SU-DHL-6 (cell line): ENCODE measurements around the gene RUNX1.

Experiments
- H2AFZ ChIP-seq: fragments of 200-600 bp; sonication (generic); 2 replicates; pipeline ENCODE4 v1.6.1; 2014; ENCODE audit warnings: low read depth, mild to moderate bottlenecking, moderate library complexity, mixed read lengths, antibody characterized with exemption, low read length; ENCODE audit not compliant: severe bottlenecking
- H3F3A ChIP-seq: fragments of 200-600 bp; shearing (Covaris generic); 2 replicates; pipeline ENCODE4 v1.6.0; 2016; ENCODE audit warnings: antibody characterized with exemption, mild to moderate bottlenecking; ENCODE audit not compliant: insufficient read depth
- H3K27ac ChIP-seq: fragments of 200-600 bp; sonication (generic); 2 replicates; pipeline ENCODE4 v1.5.1; 2016; ENCODE audit warnings: low read depth, mild to moderate bottlenecking, low read length, moderate library complexity, mixed read lengths
- H3K27me3 ChIP-seq: fragments of 200-600 bp; sonication (generic), shearing (Covaris generic); 2 replicates; pipeline ENCODE4 v1.6.0; 2014; ENCODE audit warnings: mild to moderate bottlenecking, low read length
- H3K36me3 ChIP-seq: fragments of 200-600 bp; sonication (generic); 2 replicates; pipeline ENCODE4 v1.6.1; 2014; ENCODE audit warnings: mild to moderate bottlenecking, low read length, mixed read lengths
- H3K4me2 ChIP-seq: fragments of 300-600, 200-600 bp; shearing (Covaris generic), sonication (generic); 2 replicates; pipeline ENCODE4 v1.6.0; 2014; ENCODE audit warnings: low read length, low read depth, mild to moderate bottlenecking; ENCODE audit not compliant: poor library complexity, severe bottlenecking
- H3K4me3 ChIP-seq: fragments of 200-600 bp; sonication (generic); 2 replicates; pipeline ENCODE4 v1.5.1; 2014; ENCODE audit warnings: antibody characterized with exemption, low read length, mild to moderate bottlenecking, mixed read lengths; ENCODE audit not compliant: insufficient read depth, poor library complexity, severe bottlenecking
- H3K79me2 ChIP-seq: fragments of 200-600 bp; sonication (generic); 2 replicates; pipeline ENCODE4 v1.6.1; 2014; ENCODE audit warnings: mild to moderate bottlenecking, low read length, moderate library complexity; ENCODE audit not compliant: insufficient read depth
- H3K9ac ChIP-seq: fragments of 200-600 bp; sonication (generic); 2 replicates; pipeline ENCODE4 v1.7.0; 2014; ENCODE audit warnings: mild to moderate bottlenecking, low read length
- H3K9me2 ChIP-seq: fragments of 200-600 bp; sonication (generic); replicated peaks from 2 replicates; pipeline ENCODE4 v1.6.1; 2014; ENCODE audit warnings: low read length; ENCODE audit not compliant: insufficient read depth
- H3K9me3 ChIP-seq: fragments of 200-600 bp; sonication (generic); 2 replicates; pipeline ENCODE4 v1.6.1; 2014; ENCODE audit warnings: low read length, mixed read lengths; ENCODE audit not compliant: insufficient read depth
- H4K20me1 ChIP-seq: fragments of 200-600 bp; sonication (generic); 2 replicates; pipeline ENCODE4 v1.6.1; 2014; ENCODE audit warnings: low read depth, mild to moderate bottlenecking, antibody characterized with exemption, low read length, moderate library complexity, mixed read lengths
- CTCF ChIP-seq: fragments of 200-600 bp; sonication (generic); IDR thresholded peaks from one replicate; pipeline ENCODE4 v1.5.1; 2017; ENCODE audit warnings: antibody characterized with exemption, mild to moderate bottlenecking, low read length, moderate library complexity; ENCODE audit not compliant: insufficient read depth, poor library complexity, severe bottlenecking
- EZH2phosphoT487 ChIP-seq: fragments of 200-600 bp; sonication (generic), shearing (Covaris generic); conservative IDR thresholded peaks from 2 replicates; pipeline ENCODE4 v1.6.1; 2018; ENCODE audit warnings: mild to moderate bottlenecking, antibody characterized with exemption, low read length, moderate library complexity, mixed read lengths

RUNX1 gene

GRCh38 chr21:35032474-35033263, 16.4 kb downstream of the RUNX1 start:
- no peaks in the 10 kb centered on the region for H3K9me3 ChIP-seq
- H3K9ac ChIP-seq = no peak overlapping the region
- peaks cover 100% of the 10 kb centered on the region for H3K79me2 ChIP-seq
- H3K4me2 ChIP-seq = no peak overlapping the region
- no peaks in the 10 kb centered on the region for H3K27me3 ChIP-seq
- TF ChIP-seq CTCF = no peak
- H3K27ac ChIP-seq = no peak overlapping the region
- peaks cover 4% of the 10 kb centered on the region; the same call in 1 of the 2 replicates for H4K20me1 ChIP-seq
- H3F3A ChIP-seq = peaks cover 21% of the 10 kb centered on the region
- no peaks in the 10 kb centered on the region for H3K36me3 ChIP-seq
- no peak overlapping the region for H2AFZ ChIP-seq
- no peaks in the 10 kb centered on the region for H3K9me2 ChIP-seq
- H3K4me3 ChIP-seq = no peak overlapping the region

DNA sequence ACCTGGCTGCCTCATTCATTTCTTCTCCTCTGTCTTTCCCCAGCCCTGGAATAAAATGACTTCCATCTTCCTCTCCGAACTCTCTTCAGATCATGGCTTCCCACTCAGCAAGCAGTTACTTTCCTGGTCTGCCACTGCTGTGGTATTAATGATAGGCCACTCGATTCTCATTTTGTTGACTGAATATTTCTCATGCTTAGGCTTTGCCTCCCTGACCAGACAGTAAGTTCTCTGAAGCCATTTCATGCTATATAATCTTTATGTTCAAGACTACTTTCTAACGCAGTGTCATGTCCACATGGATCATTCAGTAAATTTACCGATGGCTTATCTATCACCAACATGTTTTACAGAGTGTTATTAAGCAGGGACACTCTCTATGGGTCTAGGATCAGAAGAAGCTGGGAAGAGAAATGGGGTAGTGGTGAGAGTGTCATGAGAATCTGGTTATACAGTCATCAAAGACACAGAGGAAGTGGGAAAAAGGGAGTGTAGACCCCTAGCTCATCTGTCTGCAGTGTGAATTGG, 20.6 kb downstream of the RUNX1 start:
- Histone ChIP-seq H3K9ac (peak overlapping the region; percentile 51; the same call in 1 of the 2 replicates), H3K4me2 (peak overlapping the region; percentile 99), H3K79me2 (peaks cover 91% of the 10 kb centered on the region), H3K9me3 (no peaks in the 10 kb centered on the region), H3K27ac (peak overlapping the region; percentile 89), H3K9me2 (no peaks in the 10 kb centered on the region), H2AFZ (no peak overlapping the region), H3K36me3 (no peaks in the 10 kb centered on the region), H3K27me3 (no peaks in the 10 kb centered on the region), H4K20me1 (peaks cover 20% of the 10 kb centered on the region; the same call in 1 of the 2 replicates), H3K4me3 (no peak overlapping the region), H3F3A (peaks cover 39% of the 10 kb centered on the region)
- TF ChIP-seq CTCF (no peak), EZH2phosphoT487 (no peak)

DNA sequence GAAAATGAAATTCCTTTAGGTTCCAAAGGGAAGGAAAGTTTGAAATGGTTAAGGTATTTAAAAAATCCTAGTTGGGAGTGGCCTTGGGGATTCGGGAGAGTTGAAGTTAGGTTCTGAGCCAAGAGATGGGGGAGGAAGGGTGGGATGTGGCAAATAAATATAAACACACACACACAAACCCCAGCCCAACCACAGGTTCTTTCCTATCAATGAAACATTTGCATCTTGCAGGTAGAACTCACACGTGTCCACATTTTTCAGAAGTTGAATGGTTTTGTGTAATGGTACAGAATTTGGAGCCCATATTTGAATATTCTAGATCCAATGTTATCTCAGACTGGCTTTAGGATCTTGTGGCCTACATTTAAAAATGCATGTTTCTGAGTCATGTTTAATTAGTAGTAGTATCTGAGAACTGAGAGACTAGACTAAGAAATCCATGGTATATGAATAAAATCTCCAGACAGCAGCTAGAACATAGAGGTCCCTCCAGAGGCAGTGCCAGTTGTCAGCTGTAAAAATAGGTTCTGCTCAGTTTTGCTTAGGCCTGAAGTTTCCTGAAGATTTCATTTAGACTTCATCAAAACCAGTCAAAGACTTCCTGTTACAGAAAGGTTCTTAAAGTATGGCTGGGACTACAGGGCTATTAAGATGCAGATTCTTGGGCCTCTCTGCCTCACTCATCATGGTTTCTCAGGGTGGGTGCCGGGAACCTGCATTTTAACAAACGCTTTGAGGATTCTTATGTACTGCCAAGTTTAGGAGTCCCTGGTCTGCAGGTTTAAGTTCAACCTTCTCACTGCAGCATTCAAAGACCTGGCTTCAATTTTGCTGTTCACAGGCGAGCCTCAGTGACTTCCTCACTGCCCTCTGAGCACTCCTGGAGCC, 21.3 kb downstream of the RUNX1 start:
- H3K9me3 ChIP-seq = no peaks in the 10 kb centered on the region
- H4K20me1 ChIP-seq = peaks cover 18% of the 10 kb centered on the region; the same call in 1 of the 2 replicates
- H3K27me3 ChIP-seq = no peaks in the 10 kb centered on the region
- no peak for TF ChIP-seq CTCF
- no peak for TF ChIP-seq EZH2phosphoT487
- H3K9ac ChIP-seq = peak overlapping the region; percentile 51
- no peaks in the 10 kb centered on the region for H3K36me3 ChIP-seq
- peak overlapping the region; percentile 89 for H3K27ac ChIP-seq
- H3K4me3 ChIP-seq = no peak overlapping the region
- H3K79me2 ChIP-seq = peaks cover 91% of the 10 kb centered on the region
- H3K9me2 ChIP-seq = no peaks in the 10 kb centered on the region
- no peak overlapping the region for H2AFZ ChIP-seq
- H3F3A ChIP-seq = peaks cover 39% of the 10 kb centered on the region
- peak overlapping the region; percentile 99 for H3K4me2 ChIP-seq
